GM12875 (cell line): ENCODE data around the gene PTMS.

Source experiments
- H3K4me3 ChIP-seq: one replicate; pipeline ENCODE4 v1.5.1; 2011; ENCODE audit warnings: low read depth, low read length, control low read depth
- CTCF ChIP-seq: IDR thresholded peaks from 2 replicates; pipeline ENCODE4 v1.5.1; 2011; ENCODE audit warnings: low read depth, mild to moderate bottlenecking, control low read depth, inconsistent platforms, low read length, moderate library complexity, borderline replicate concordance; ENCODE audit not compliant: insufficient read depth

The PTMS gene

GRCh38 chr12:6778574-6779550 lies 12.7 kb downstream of the PTMS start:
- H3K4me3 ChIP-seq, result peak overlapping the region; percentile 49
- peak; percentile 90 for TF ChIP-seq CTCF

GRCh38 chr12:6779708-6780432 lies 13.7 kb downstream of the PTMS start:
- TF ChIP-seq CTCF, result no peak
- no peak overlapping the region for H3K4me3 ChIP-seq

GRCh38 chr12:6780573-6780972 lies 14.4 kb downstream of the PTMS start:
- no peak for TF ChIP-seq CTCF

GRCh38 chr12:6782119-6782518 lies 16.0 kb downstream of the PTMS start:
- TF ChIP-seq CTCF, result no peak
- no peak overlapping the region for H3K4me3 ChIP-seq

More at GRCh38 chr12:6780573-6780972, 14.4 kb downstream of the PTMS start:
- H3K4me3 ChIP-seq, result no peak overlapping the region

- TF ChIP-seq CTCF, result no peak
- no peak overlapping the region for H3K4me3 ChIP-seq
These were observed 16.8 kb downstream of the PTMS start for GRCh38 chr12:6782850-6783566.

- no peak overlapping the region for H3K4me3 ChIP-seq
- no peak for TF ChIP-seq CTCF
These were observed 17.7 kb downstream of the PTMS start for GRCh38 chr12:6783828-6784227.
